Esophagus muscularis mucosa (tissue), 4 donors: ENCODE measurements around the gene TAF11. TPM values are rescaled to one million over a fixed set of nuclear protein-coding genes. Genes with fewer than 3 reads are reported as not detected.

Experiments used
- DNase-seq: peaks from one replicate; pipeline ENCODE4 v3.0.0-alpha.2; 2017; ENCODE audit errors: extremely low spot score
- H3K27ac ChIP-seq, 4 donors: fragments of 200-600 bp; sonication (generic); replicated peaks in 1 of 4; 1 replicate in 3 of 4; 2 replicates in 1 of 4; pipeline ENCODE4 v1.5.1; 2016 to 2019; ENCODE audit warnings: mild to moderate bottlenecking in 1 of 4
- H3K27me3 ChIP-seq, 4 donors: fragments of 200-600 bp; sonication (generic); one replicate each; pipeline versions ENCODE4 v1.5.1 to v1.6.0; 2016 to 2019
- H3K36me3 ChIP-seq, 4 donors: fragments of 200-600 bp; sonication (generic); one replicate each; pipeline ENCODE4 v1.5.1; 2016 to 2019
- H3K4me1 ChIP-seq, 4 donors: fragments of 200-600 bp; sonication (generic); one replicate each; pipeline ENCODE4 v1.5.1; 2016 to 2019
- H3K4me3 ChIP-seq, 4 donors: fragments of 200-600 bp; sonication (generic); 1 replicate in 2 of 4; 2 replicates in 2 of 4; pipeline ENCODE4 v1.5.1; 2016 to 2019; ENCODE audit warnings: mild to moderate bottlenecking in 4 of 4, moderate library complexity in 1 of 4
- H3K9me3 ChIP-seq, 4 donors: fragments of 200-600 bp; sonication (generic); 1 replicate in 3 of 4; 2 replicates in 1 of 4; pipeline ENCODE4 v1.5.1; 2016 to 2019
- CTCF ChIP-seq, 3 experiments: fragments of 200-600 bp in 2 of 3; fragments of 450-650 bp in 1 of 3; sonication (generic) in 2 of 3; IDR thresholded peaks; one replicate each; pipeline ENCODE4 v1.5.1; 2017 to 2019; ENCODE audit warnings: antibody characterized with exemption in 3 of 3, mild to moderate bottlenecking in 2 of 3, moderate library complexity in 1 of 3
- EP300 ChIP-seq: sonication (generic); formaldehyde crosslinking; IDR thresholded peaks from one replicate; pipeline ENCODE4 v1.6.1; 2017; ENCODE audit warnings: antibody characterized with exemption
- POLR2A ChIP-seq: fragments of 450-650 bp; IDR thresholded peaks from one replicate; pipeline ENCODE4 v1.6.1; 2017; ENCODE audit warnings: antibody characterized with exemption, moderate library complexity, mild to moderate bottlenecking, low read depth
- POLR2AphosphoS5 ChIP-seq, 2 donors: sonication (generic); formaldehyde crosslinking; IDR thresholded peaks; one replicate each; pipeline ENCODE4 v1.6.1; 2017; ENCODE audit warnings: antibody characterized with exemption in 2 of 2
- WGBS: methylation state at CpG from one replicate; pipeline ENCODE4 v1.1.5; 2018; 5-methylcytosine and 5-hydroxymethylcytosine counted together
- intact Hi-C: fragments of 100-400 bp; cut with DNase I; formaldehyde crosslinking; loops from one replicate; pipeline ENCODE4 v1.15.1; 2023
- total RNA-seq, 4 donors: library from RNA; depleted of rRNA; stranded (reverse); fragments of >200 nt; gene quantifications; one replicate each; pipeline versions ENCODE4 v1.1.0 to v1.2.1, GENCODE V29; 2016

The TAF11 gene
- total RNA-seq, 4 donors from 2014 or later, result 18.2 to 26.2 (median 25.4) TPM

- H3K36me3 ChIP-seq, result no peaks in the 10 kb centered on the region
- no peaks in the 10 kb centered on the region for H3K27me3 ChIP-seq
- DNase-seq, result no peak
- no peaks in the 10 kb centered on the region for H3K9me3 ChIP-seq
- H3K27ac ChIP-seq, result no peak overlapping the region
- no peak overlapping the region for H3K4me3 ChIP-seq
- intact Hi-C loops, result no loop called here
- 95% methylated on average over 3 of the region's 3 CpGs for WGBS
- TF ChIP-seq EP300, result no peak
- TF ChIP-seq POLR2A, result no peak
- no peak for TF ChIP-seq CTCF (IDR thresholded peaks at IDR 0.05)
- no peak for TF ChIP-seq POLR2AphosphoS5 (IDR thresholded peaks at IDR 0.05)
- peaks cover 0 to 4% (median 0%) of the 10 kb centered on the region in 4 donors for H3K4me1 ChIP-seq
These were observed 20.4 kb upstream of the TAF11 start for GRCh38 chr6:34908194-34908593.

GRCh38 chr6:34906826-34907225 lies 19.0 kb upstream of the TAF11 start:
- TF ChIP-seq EP300 (no peak), POLR2A (no peak), POLR2AphosphoS5 (IDR thresholded peaks at IDR 0.05) (no peak), CTCF (IDR thresholded peaks at IDR 0.05) (no peak)
- Histone ChIP-seq H3K9me3 (no peaks in the 10 kb centered on the region), H3K4me3 (no peak overlapping the region), H3K27me3 (no peaks in the 10 kb centered on the region), H3K27ac (no peak overlapping the region), H3K36me3 (no peaks in the 10 kb centered on the region), H3K4me1 (peaks cover 0 to 4% (median 0%) of the 10 kb centered on the region in 4 donors)
- 95% methylated on average over 2 of the region's 2 CpGs for WGBS
- DNase-seq, result no peak
- intact Hi-C loops, result no loop called here

GRCh38 chr6:34904990-34905613 lies 17.3 kb upstream of the TAF11 start:
- Histone ChIP-seq H3K4me3 (no peak overlapping the region), H3K27me3 (no peaks in the 10 kb centered on the region), H3K9me3 (no peaks in the 10 kb centered on the region), H3K36me3 (no peaks in the 10 kb centered on the region), H3K27ac (no peak overlapping the region), H3K4me1 (no peaks in the 10 kb centered on the region)
- DNase-seq, result no peak
- TF ChIP-seq POLR2AphosphoS5 (IDR thresholded peaks at IDR 0.05) (no peak), CTCF (IDR thresholded peaks at IDR 0.05) (no peak), EP300 (no peak), POLR2A (no peak)
- intact Hi-C loops, result no loop called here
- 84% methylated on average over 5 of the region's 5 CpGs for WGBS

GRCh38 chr6:34901930-34902329 lies 14.1 kb upstream of the TAF11 start:
- Histone ChIP-seq H3K36me3 (no peaks in the 10 kb centered on the region), H3K4me3 (no peak overlapping the region), H3K27me3 (no peaks in the 10 kb centered on the region), H3K27ac (no peak overlapping the region), H3K4me1 (peaks cover 0 to 7% (median 3%) of the 10 kb centered on the region in 4 donors), H3K9me3 (no peaks in the 10 kb centered on the region)
- no peak for DNase-seq
- no peak for TF ChIP-seq EP300
- TF ChIP-seq CTCF (IDR thresholded peaks at IDR 0.05), result no peak
- no peak for TF ChIP-seq POLR2AphosphoS5 (IDR thresholded peaks at IDR 0.05)
- TF ChIP-seq POLR2A, result no peak
- intact Hi-C loops, result no loop called here
- 97% methylated on average over 5 of the region's 5 CpGs for WGBS
